GM12878 (cell line): ENCODE measurements around the gene EFNA1. TPM values are rescaled to one million over a fixed set of nuclear protein-coding genes. Genes with fewer than 3 reads are reported as not detected.

ENCODE experiments used
- ATAC-seq: fragments of 200-7000 bp; cut with Tn5 transposase; 3 replicates; pipeline ENCODE4 v1.9.1; 2020; ENCODE audit warnings: mild to moderate bottlenecking, moderate library complexity
- BruUV-seq: library from RNA; stranded (reverse); fragments of 400-500 nt; replicated peaks from 2 replicates; lab custom pipeline; 2021; lab: Mats Ljungman, UMichigan
- CTCF ChIA-PET: fragments of 300-600 bp; sonication (Branson Sonifier 250); formaldehyde crosslinking; extraction: SDS; loops from one replicate; lab custom pipeline; 2021; ENCODE audit warnings: inconsistent platforms; lab: Yijun Ruan, JAX
- POLR2A ChIA-PET: fragments of 350-600 bp; formaldehyde crosslinking; extraction: SDS; loops from one replicate; lab custom pipeline; 2021; ENCODE audit warnings: inconsistent platforms; lab: Charles Lee
- RAD21 ChIA-PET: fragments of 300-600 bp; sonication (Branson Sonifier 250); formaldehyde crosslinking; loops from one replicate; lab custom pipeline; 2023; ENCODE audit warnings: antibody characterized with exemption; ENCODE audit not compliant: unreplicated experiment; lab: Charles Lee
- SMC1A ChIA-PET: fragments of 300-600 bp; sonication (Branson Sonifier 250); formaldehyde crosslinking; loops from one replicate; lab custom pipeline; 2023; ENCODE audit not compliant: unreplicated experiment, uncharacterized antibody; lab: Charles Lee
- DNase-seq: peaks from one replicate; pipeline ENCODE4 v3.0.0-alpha.2; 2011; ENCODE audit warnings: low read depth, low spot score
- FAIRE-seq: peaks from 3 replicates; lab custom pipeline; 2011; peaks lifted over from hg19 to GRCh38; lab: Jason Lieb, UNC
- H2AFZ ChIP-seq: 2 replicates; pipeline ENCODE4 v1.6.0; 2011; ENCODE audit warnings: low read depth, low read length, control low read depth; ENCODE audit not compliant: control insufficient read depth
- H3K27ac ChIP-seq: 2 replicates; pipeline ENCODE4 v1.5.1; 2011; ENCODE audit warnings: control low read depth; ENCODE audit not compliant: control insufficient read depth, insufficient read depth
- H3K27me3 ChIP-seq, 2 experiments: replicated peaks in 1 of 2; 2 replicates each; pipeline versions ENCODE4 v1.6.0 to v1.6.1; 2011; ENCODE audit warnings: low read length in 1 of 2; ENCODE audit not compliant: control insufficient read depth in 2 of 2, insufficient read depth in 2 of 2
- H3K36me3 ChIP-seq, 2 experiments: 2 replicates each; pipeline ENCODE4 v1.5.1; 2011; ENCODE audit warnings: low read length in 1 of 2; ENCODE audit not compliant: control insufficient read depth in 2 of 2, insufficient read depth in 2 of 2
- H3K4me1 ChIP-seq: 2 replicates; pipeline ENCODE4 v1.6.1; 2011; ENCODE audit warnings: mild to moderate bottlenecking, low read length, moderate library complexity, mixed read lengths; ENCODE audit not compliant: control insufficient read depth, insufficient read depth
- H3K4me2 ChIP-seq: 2 replicates; pipeline ENCODE4 v1.6.0; 2011; ENCODE audit warnings: control low read depth; ENCODE audit not compliant: control insufficient read depth, insufficient read depth
- H3K4me3 ChIP-seq: fragments of 200-600 bp; sonication (generic); 2 replicates; pipeline ENCODE4 v1.5.1; 2016
- H3K79me2 ChIP-seq: 2 replicates; pipeline ENCODE4 v1.6.0; 2011; ENCODE audit warnings: low read length; ENCODE audit not compliant: control insufficient read depth, insufficient read depth
- H3K9ac ChIP-seq: 2 replicates; pipeline ENCODE4 v1.8.0; 2011; ENCODE audit warnings: low read length, control low read depth, mixed read lengths; ENCODE audit not compliant: control insufficient read depth, insufficient read depth
- H3K9me3 ChIP-seq: replicated peaks from 3 replicates; pipeline ENCODE4 v1.5.1; 2011; ENCODE audit warnings: mild to moderate bottlenecking, low read length; ENCODE audit not compliant: control insufficient read depth, insufficient read depth
- H4K20me1 ChIP-seq: 2 replicates; pipeline ENCODE4 v1.6.0; 2011; ENCODE audit not compliant: control insufficient read depth, insufficient read depth
- E2F8 ChIP-seq: fragments of 450-650 bp; IDR thresholded peaks from 2 replicates; pipeline ENCODE4 v1.6.1; 2018; ENCODE audit warnings: mild to moderate bottlenecking, low read depth, moderate library complexity; ENCODE audit not compliant: partially characterized antibody
- FOXK2 ChIP-seq: fragments of 450-650 bp; IDR thresholded peaks from 2 replicates; pipeline ENCODE4 v1.6.1; 2017; ENCODE audit warnings: mild to moderate bottlenecking, moderate library complexity
- IRF4 ChIP-seq: IDR thresholded peaks from 2 replicates; pipeline ENCODE4 v1.6.1; 2011; ENCODE audit warnings: low read depth, low read length
- PAX5 ChIP-seq: IDR thresholded peaks from 2 replicates; pipeline ENCODE4 v1.6.1; 2011; ENCODE audit warnings: low read depth, low read length, borderline replicate concordance
- RAD21 ChIP-seq: IDR thresholded peaks from 2 replicates; pipeline ENCODE4 v1.6.1; 2011; ENCODE audit warnings: mild to moderate bottlenecking, low read depth, low read length, moderate library complexity; ENCODE audit not compliant: insufficient read depth
- RUNX3 ChIP-seq: IDR thresholded peaks from 2 replicates; pipeline ENCODE4 v1.6.1; 2012; ENCODE audit warnings: low read length, inconsistent platforms
- USF2 ChIP-seq: IDR thresholded peaks from 2 replicates; pipeline ENCODE4 v1.6.1; 2011; ENCODE audit warnings: low read depth, low read length, improper control_type of control experiment, borderline replicate concordance
- ZBED1 ChIP-seq: IDR thresholded peaks from 2 replicates; pipeline ENCODE4 v1.6.1; 2016; ENCODE audit warnings: borderline replicate concordance
- ZNF622 ChIP-seq: fragments of 450-650 bp; IDR thresholded peaks from 2 replicates; pipeline ENCODE4 v1.6.1; 2017; ENCODE audit warnings: mild to moderate bottlenecking, inconsistent platforms
- ZNF687 ChIP-seq: fragments of 450-650 bp; IDR thresholded peaks from 2 replicates; pipeline ENCODE4 v1.6.1; 2017; ENCODE audit warnings: mild to moderate bottlenecking, moderate library complexity
- WGBS: methylation state at CpG from one replicate; pipeline ENCODE4 v1.1.6; 2016; ENCODE audit warnings: low lambda C conversion rate; ENCODE audit not compliant: insufficient replicate concordance, insufficient coverage; ENCODE audit errors: missing lambda C conversion rate; 5-methylcytosine and 5-hydroxymethylcytosine counted together
- in situ Hi-C: fragments of 300-500 bp; cut with MboI; formaldehyde crosslinking; loops from 9 replicates; pipeline ENCODE4 v1.14.3; 2018; ENCODE audit warnings: mixed read lengths
- intact Hi-C: fragments of 100-400 bp; cut with micrococcal nuclease; formaldehyde crosslinking; loops from one replicate; pipeline ENCODE4 v1.14.2; 2022; ENCODE audit not compliant: unreplicated experiment
- polyA plus RNA-seq, 11 experiments: library from polyadenylated mRNA; depleted of rRNA in 4 of 11; unstranded in 6 of 11; stranded (reverse) in 5 of 11; fragments of >200 nt; fragmentation: Nextera tagmentation in 4 of 11; fragmentation: Illumina TruSeq in 1 of 11; extraction: Ambion mirVana in 4 of 11; extraction: Trizol in 1 of 11; gene quantifications; 1 replicate in 1 of 11; 2 replicates in 10 of 11; pipeline versions ENCODE4 v1.2.1 to v1.2.3, GENCODE V29; 2011 to 2016; ENCODE audit warnings: inconsistent platforms in 2 of 11, missing spikeins in 2 of 11, low read depth in 1 of 11
- total RNA-seq, 4 experiments: library from RNA; depleted of rRNA in 3 of 4; stranded (reverse); fragments of >200 nt in 3 of 4; fragmentation: Illumina TruSeq in 1 of 4; extraction: Trizol in 1 of 4; gene quantifications; 2 replicates each; pipeline versions ENCODE4 v1.2.1 to v1.2.3, GENCODE V29; 2013 to 2021
- TF ChIP-seq, protein P1 (sequence below): fragments of 450-650 bp; formaldehyde crosslinking; IDR thresholded peaks from 2 replicates; pipeline ENCODE4 v1.5.0; 2022; ENCODE audit warnings: mild to moderate bottlenecking, missing genetic modification characterization

Gene EFNA1
- total and polyA plus RNA-seq, 10 of the 15 experiments (the other 5 are each of a cell fraction or from before 2014, with no cell fraction given): 0.13 to 7.5 (median 0.28) TPM; not detected in 5

GRCh38 chr1:155108296-155108695, 19.4 kb upstream of the EFNA1 start (continued):
- TF ChIP-seq, protein P1, sequence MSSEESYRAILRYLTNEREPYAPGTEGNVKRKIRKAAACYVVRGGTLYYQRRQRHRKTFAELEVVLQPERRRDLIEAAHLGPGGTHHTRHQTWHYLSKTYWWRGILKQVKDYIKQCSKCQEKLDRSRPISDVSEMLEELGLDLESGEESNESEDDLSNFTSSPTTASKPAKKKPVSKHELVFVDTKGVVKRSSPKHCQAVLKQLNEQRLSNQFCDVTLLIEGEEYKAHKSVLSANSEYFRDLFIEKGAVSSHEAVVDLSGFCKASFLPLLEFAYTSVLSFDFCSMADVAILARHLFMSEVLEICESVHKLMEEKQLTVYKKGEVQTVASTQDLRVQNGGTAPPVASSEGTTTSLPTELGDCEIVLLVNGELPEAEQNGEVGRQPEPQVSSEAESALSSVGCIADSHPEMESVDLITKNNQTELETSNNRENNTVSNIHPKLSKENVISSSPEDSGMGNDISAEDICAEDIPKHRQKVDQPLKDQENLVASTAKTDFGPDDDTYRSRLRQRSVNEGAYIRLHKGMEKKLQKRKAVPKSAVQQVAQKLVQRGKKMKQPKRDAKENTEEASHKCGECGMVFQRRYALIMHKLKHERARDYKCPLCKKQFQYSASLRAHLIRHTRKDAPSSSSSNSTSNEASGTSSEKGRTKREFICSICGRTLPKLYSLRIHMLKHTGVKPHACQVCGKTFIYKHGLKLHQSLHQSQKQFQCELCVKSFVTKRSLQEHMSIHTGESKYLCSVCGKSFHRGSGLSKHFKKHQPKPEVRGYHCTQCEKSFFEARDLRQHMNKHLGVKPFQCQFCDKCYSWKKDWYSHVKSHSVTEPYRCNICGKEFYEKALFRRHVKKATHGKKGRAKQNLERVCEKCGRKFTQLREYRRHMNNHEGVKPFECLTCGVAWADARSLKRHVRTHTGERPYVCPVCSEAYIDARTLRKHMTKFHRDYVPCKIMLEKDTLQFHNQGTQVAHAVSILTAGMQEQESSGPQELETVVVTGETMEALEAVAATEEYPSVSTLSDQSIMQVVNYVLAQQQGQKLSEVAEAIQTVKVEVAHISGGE (CRISPR knock-in tag): no peak
- TF ChIP-seq USF2 (no peak), ZNF622 (no peak)

- BruUV-seq: no TSS peak
- Histone ChIP-seq H3K4me1 (no peaks in the 10 kb centered on the region), H3K79me2 (no peaks in the 10 kb centered on the region), H3K4me2 (no peak overlapping the region), H3K27ac (no peak overlapping the region), H3K36me3 (no peaks in the 10 kb centered on the region), H3K27me3 (no peaks in the 10 kb centered on the region), H4K20me1 (no peaks in the 10 kb centered on the region), H3K4me3 (no peak overlapping the region), H3K9ac (no peak overlapping the region), H3K9me3 (no peaks in the 10 kb centered on the region), H2AFZ (no peak overlapping the region)
- RAD21 ChIA-PET: no interaction called here
- POLR2A ChIA-PET: interaction anchor here (0.6 kb wide), 1 partner anchor 27 kb away, joined by 3 read pairs; no protein-coding TSS in a partner anchor
- WGBS: 51% methylated on average over 8 of the region's 8 CpGs
- ATAC-seq (no peak), DNase-seq (no peak), FAIRE-seq (no peak)
- CTCF ChIA-PET: interaction anchor here (0.6 to 2.5 kb wide), 5 partner anchors 15 to 624 kb away, joined by 3 to 11 read pairs (median 5); partner anchors contain the start of gene KRTCAP2
- SMC1A ChIA-PET: interaction anchor here (0.6 to 1.2 kb wide), 3 partner anchors 10 to 45 kb away, joined by 3 read pairs; no protein-coding TSS in a partner anchor
- in situ Hi-C loops (no loop called here), intact Hi-C loops (no loop called here)
- TF ChIP-seq ZBED1 (no peak), RUNX3 (no peak), E2F8 (no peak), PAX5 (no peak), IRF4 (no peak), RAD21 (no peak), ZNF687 (no peak), FOXK2 (no peak)
Measured at GRCh38 chr1:155110381-155110780, 17.3 kb upstream of the EFNA1 start.
